Epithelial cell of esophagus (primary cell): Measurements from ENCODE around the gene ANKRD52.

Experiments used
- DNase-seq: peaks from one replicate; pipeline ENCODE4 v3.0.0; 2010; ENCODE audit warnings: low read depth
- H3K4me3 ChIP-seq: 2 replicates; pipeline ENCODE4 v1.5.1; 2011; ENCODE audit warnings: mild to moderate bottlenecking, low read length, control low read depth
- CTCF ChIP-seq: IDR thresholded peaks from 2 replicates; pipeline ENCODE4 v1.5.1; 2011; ENCODE audit warnings: low read depth, mild to moderate bottlenecking, low read length, control low read depth, inconsistent platforms; ENCODE audit not compliant: insufficient read depth; ENCODE audit errors: missing control alignments

ANKRD52 gene

GRCh38 chr12:56229916-56230431 lies 28.2 kb downstream of the ANKRD52 start, which contains the start of gene SLC39A5:
Gene SLC39A5 (plus strand): TSS chr12:56230051. CDS start chr12:56231275, 1,224 bp downstream.
- DNase-seq = no peak
- no peak for TF ChIP-seq CTCF
- H3K4me3 ChIP-seq = no peak within 1 kb of the TSS

GRCh38 chr12:56229082-56229481 lies 29.1 kb downstream of the ANKRD52 start:
- no peak overlapping the region for H3K4me3 ChIP-seq
- DNase-seq = no peak
- TF ChIP-seq CTCF = no peak

GRCh38 chr12:56224954-56225353 lies 33.2 kb downstream of the ANKRD52 start:
- H3K4me3 ChIP-seq = peak overlapping the region; percentile 77
- TF ChIP-seq CTCF = no peak
- DNase-seq = no peak

GRCh38 chr12:56224102-56224701 lies 34.0 kb downstream of the ANKRD52 start, which contains the start of gene NABP2:
Gene NABP2 (plus strand): TSS chr12:56224342. CDS start chr12:56224857, 515 bp downstream.
- H3K4me3 ChIP-seq = peak within 1 kb of the TSS; percentile 77
- TF ChIP-seq CTCF = peak; percentile 65
- DNase-seq = peak; percentile 99

- peak overlapping the region; percentile 77 for H3K4me3 ChIP-seq
- TF ChIP-seq CTCF = no peak
- no peak for DNase-seq
Observed at GRCh38 chr12:56223571-56224101, 34.5 kb downstream of the ANKRD52 start.

GRCh38 chr12:56222531-56222895 lies 35.7 kb downstream of the ANKRD52 start:
- no peak for DNase-seq
- H3K4me3 ChIP-seq = peak overlapping the region; percentile 79
- TF ChIP-seq CTCF = no peak
